NCI-H2227 (cell line): ENCODE data around the gene CCM2.

ENCODE experiments used
- DNase-seq: peaks from one replicate; lab custom pipeline; 2025; ENCODE audit not compliant: unreplicated experiment; lab: John Stamatoyannopoulos, UW

Gene CCM2

DNA sequence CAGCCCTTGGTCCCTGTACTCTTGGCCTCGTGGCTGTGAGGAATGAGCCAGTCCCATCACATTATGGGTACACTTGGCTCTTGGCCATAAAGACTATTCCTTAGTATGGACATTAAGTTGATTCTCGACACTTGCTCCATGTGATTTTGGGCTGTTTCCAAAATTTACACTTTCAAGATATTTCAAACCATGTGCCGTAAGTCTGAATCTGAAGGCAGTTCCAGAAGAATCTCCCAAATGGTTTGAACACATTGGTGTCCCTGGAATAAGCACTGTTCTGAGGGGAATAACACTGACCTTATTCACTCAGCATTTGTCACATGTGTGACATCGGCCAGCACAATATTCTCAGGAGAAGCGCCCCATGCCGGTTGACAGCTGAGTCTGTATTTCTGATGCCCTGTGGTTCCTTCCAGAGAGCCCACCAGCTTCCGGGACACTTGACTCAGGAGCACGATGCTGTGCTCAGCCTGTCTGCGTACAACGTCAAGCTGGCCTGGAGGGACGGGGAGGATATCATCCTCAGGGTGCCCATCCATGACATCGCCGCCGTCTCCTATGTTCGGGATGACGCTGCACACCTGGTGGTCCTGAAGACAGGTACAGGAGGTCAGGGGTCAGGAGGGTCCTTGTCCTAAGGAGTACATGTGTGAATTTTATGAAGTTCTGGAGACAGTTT lies 64.2 kb downstream of the CCM2 start:
- no peak for DNase-seq

GRCh38 chr7:45065031-45065995 lies 65.3 kb downstream of the CCM2 start:
- no peak for DNase-seq

DNA sequence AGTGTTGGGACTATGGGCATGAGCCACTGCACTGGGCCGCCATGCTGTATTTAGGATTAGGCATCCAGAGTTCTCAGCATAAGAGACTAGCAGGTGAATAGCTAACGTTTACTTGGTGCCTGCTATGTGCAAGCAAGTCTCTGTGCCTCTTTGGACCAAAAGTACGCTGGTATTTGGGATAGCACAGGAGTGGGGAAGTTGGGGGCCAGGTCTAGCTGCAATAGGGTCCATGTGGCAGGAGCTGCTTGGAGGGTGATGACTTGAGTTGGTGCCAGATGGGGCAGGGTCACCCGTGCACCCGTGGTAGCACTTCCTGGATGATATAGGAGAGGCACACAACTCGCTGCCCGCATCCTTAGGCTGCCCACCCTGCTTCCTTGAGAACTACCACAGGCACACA lies 66.4 kb downstream of the CCM2 start:
- DNase-seq, result no peak

- DNase-seq, result no peak
These were observed 67.6 kb downstream of the CCM2 start for GRCh38 chr7:45067582-45067981.

DNA sequence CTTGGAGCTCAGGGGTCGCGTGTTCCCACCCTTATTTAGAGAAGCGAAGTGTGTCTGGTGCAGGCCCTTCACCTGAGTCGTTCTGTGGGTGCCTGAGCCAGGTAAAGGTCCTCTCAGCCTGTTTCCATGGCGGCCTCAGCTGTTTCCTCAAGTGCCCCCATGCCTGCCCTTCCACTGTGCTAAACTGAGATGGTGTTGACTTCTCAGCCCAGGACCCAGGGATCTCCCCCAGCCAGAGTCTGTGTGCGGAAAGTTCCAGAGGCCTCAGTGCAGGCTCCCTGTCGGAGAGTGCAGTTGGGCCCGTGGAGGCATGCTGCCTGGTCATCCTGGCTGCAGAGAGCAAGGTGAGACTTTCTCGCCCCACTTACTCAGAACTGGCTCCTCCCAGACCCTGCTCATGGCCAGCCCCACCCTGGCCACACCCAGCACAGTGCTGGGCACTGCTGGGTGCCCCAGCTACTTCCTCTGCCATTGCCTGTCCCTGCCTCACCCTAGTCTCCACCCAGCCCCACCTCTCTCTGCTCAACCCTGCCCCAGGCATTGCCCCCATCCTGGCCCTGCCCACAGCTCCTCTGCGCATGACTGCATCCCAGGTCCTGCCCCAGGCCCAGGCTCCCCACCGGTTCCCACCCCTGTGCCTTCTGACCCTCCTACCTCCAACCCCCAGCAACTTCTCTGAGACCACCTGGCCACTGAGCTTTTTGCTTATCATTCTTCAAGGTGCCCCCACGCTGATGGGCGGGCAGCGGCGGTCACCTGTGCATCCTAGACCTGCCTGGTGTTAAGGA lies 68.4 kb downstream of the CCM2 start:
- DNase-seq, result no peak

DNA sequence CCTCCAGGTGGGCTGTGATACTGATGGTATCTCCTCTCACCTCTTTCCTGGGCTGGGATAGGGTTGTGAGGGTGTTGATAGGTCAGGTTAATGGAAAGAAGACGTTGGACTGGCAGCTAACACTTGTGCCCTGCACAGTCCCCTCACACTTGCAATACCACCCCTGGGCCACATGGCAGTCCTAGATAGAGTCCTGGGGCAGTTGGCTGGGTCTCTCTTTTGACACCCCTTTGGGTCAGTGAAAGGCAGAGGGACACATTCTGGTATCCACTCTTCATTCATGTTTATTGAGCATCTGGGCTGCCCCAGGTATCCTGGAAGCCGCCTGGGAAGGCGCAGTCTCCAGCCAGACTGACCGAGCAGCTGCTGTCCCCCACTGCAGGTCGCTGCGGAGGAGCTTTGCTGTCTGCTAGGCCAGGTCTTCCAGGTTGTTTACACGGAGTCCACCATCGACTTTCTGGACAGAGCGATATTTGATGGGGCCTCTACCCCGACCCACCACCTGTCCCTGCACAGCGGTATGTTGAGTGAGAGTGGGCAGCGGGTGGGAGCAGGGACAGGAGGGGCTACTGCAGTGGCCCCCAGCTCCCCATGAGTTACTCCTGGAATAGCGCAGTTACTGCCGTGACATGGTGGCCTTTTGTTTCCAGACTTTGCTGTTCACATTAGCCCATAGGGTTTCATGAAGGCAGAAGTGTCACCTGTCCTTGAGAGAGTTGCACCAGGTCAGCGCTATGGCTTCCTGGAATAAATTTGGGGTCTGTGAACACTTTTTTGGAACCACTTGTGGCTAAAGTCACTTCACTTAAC lies 69.6 kb downstream of the CCM2 start:
- DNase-seq, result no peak

GRCh38 chr7:45070254-45070642 lies 70.2 kb downstream of the CCM2 start:
- DNase-seq, result no peak

DNA sequence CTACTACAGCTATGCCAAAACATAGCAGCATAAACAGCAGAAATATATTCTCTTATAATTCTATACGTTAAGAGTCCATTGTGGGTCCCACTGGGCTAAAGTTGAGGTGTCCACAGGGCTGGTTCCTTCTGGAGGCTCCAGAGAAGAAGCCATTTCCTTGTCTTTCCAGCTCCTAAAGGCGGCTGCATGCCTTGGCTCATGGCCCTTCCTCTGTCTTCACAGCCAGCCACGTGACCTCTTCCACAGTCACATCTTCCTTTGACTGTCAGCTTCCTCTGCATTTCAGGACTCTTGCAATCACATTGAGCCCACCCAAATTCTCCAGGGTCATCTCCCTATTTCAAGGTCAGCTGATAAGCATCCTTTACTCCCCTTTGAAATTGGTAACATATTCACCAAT lies 71.5 kb downstream of the CCM2 start:
- no peak for DNase-seq

DNA sequence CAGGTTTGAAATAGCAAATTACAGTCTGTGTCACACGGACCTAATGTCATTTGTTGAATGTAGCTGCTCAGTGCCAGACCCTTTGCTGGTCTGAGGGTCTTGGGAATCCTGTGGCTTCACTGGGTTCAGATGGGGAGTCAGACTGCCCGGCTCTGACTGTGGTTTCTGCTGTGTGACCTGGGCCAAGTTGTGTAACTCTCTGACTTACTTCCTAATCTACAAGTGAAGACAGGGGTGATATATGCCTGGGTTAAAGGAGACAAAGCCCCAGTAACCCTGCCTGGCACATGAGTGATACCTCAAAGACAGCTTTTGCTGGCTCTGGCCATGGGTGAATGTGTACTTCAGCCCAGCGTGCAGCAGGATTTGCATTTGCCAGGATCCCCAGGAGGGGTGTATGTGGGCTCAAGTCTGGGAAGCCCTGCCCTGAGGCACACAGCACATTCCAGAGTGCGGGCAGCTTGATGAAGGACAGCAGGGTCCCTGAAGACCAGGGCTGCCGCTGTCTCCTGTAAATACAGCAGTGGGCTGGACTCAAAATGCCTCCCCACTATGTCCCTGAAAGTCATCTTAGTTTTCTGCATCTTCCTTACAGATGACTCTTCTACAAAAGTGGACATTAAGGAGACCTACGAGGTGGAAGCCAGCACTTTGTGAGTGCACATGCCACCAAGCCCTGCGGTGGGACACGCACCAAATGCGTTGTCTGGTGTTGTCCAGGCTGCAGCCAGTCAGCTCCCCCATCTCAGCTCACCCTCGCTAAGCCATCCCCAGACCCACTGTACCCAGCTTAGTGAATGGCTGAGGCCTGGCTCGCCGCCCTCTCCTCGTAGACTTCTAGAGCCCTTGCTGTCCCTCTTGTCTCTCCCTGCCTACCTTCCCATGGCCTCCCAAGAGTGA lies 72.4 kb downstream of the CCM2 start:
- DNase-seq, result no peak

- no peak for DNase-seq
These were observed 73.2 kb downstream of the CCM2 start for GRCh38 chr7:45073031-45073785.

GRCh38 chr7:45073786-45074527 lies 74.0 kb downstream of the CCM2 start:
- DNase-seq, result no peak

DNA sequence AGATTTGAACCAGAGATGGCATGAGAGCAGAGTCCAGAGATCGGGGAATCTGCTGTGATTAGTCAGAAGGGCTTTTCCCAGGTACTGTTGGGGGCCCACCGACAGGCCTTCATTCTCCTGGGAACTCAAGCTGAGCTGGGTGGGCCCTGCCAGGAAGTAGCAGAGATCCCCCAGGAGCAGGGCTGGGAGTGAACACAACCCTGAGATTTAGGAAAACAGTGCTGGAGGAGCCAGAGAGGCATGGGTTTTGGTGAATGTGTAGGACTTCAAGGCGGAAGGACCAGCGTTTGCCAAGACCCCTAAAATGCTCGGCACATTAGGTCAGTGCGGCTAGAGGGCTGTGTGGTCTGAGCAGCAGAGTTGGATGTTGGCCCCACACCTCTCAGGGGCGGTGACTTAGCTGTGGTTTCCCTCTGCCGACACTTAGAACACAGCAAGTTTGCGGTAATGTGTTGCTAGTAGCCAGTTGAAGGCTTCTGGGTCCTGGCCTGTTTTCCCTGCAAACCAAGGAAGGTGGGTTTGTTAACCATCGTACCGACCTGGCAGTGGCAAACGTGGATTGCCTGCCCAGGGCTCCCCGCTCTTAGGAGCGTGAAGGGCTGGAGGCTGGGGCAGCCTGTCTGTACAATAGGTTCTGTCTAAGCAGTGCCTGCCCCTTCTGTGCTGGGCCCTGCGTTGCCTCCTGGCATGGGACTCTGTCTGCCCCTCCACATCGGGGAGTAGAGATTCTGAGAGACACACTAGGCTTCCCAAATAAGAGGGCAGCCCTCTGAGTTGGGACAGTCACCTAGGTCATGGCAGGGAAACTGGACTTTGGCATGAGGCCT lies 74.7 kb downstream of the CCM2 start:
- no peak for DNase-seq

DNA sequence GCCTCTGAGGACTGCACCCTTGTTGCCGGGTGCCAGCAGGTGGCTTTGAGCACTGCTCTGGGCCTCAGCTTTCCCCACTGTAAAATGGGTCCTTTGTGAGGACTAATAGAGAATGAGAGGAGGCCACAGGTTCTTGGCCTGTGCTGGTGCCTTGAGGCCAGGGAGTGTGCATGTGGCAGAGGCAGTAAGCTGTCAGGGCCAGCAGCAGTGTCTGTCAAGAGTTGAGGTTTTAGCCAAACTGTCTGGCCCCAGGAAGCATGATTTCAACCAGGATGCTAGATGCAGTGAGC lies 75.3 kb downstream of the CCM2 start:
- DNase-seq, result no peak

DNA sequence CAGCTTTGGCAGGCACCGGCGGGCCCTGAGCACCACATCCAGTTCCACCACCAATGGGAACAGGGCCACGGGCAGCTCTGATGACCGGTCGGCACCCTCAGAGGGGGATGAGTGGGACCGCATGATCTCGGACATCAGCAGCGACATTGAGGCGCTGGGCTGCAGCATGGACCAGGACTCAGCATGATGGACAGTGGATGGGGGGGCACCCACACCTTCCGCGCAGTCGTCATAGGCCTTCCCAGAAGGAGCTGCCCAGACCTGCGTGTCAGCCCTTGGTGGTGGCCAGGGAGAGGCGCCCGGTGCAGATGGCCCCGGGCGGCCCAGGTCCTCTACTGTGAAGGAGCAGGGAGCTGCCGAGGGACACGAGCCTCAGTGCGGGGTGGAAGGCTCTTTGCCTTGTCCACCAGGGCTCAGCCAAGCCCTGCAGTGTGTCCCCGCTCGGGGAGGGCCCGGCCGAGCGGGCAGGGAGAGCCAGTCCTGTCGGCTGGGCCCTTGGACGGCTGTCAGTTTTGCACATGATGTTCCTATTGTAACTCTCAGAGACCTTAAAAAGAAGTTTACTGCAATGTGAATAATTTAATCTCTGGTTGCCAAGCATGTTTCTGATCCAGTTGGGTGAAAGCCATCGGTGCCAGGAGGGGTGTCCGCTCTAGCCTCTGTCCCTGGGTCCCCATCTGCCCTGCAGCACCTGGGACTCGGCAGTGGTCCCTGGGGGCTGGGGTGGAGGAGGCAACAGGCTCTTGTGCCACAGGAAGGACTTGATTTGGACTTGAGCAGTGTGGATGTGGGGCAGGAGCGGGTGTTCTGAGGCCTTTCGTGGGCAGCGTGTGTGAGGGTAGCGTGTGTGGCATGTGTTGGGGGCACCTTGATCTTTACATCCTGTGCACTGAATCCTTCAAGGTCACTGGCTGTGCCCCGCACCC lies 76.1 kb downstream of the CCM2 start:
- DNase-seq, result no peak

GRCh38 chr7:45076946-45077345 lies 76.9 kb downstream of the CCM2 start:
- no peak for DNase-seq

GRCh38 chr7:45077579-45077978 lies 77.6 kb downstream of the CCM2 start:
- no peak for DNase-seq
